ENCODE data around the gene SORT1. TPM values are rescaled to one million over a fixed set of nuclear protein-coding genes. Genes with fewer than 3 reads are reported as not detected.

The SORT1 gene
- total and polyA plus RNA-seq, 2 of the 13 experiments (the other 11 are each of a cell fraction or from before 2014, with no cell fraction given) = 32.4 to 93.0 TPM

DNA sequence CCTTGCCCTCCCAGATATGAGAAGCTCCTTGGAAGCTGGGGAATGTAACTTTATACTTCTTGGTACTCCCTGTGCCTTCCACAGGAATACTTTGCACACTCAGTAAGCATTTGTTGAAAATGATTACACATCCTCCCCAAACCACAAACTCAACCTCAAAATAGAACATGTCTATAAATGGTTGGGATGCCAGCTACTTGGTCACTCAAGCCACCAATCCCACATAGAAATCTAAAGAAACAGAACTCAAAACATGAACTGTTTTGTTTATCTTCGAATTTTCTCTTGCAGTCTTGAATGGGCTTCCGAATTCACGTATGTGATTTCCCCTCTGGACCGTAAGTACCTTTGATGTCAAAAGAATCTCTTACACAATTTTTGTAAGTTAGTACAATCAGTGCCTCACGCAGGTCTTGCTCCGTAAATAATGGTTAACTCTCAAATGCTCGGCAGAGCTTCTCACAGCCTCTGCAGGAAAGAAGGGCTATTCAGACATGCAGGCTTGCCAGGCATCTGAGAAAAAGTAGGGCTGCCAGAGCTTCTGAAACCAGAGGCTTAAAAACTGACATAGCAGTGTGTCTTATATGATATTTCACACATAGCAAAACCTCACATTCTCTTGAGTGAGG lies 26.9 kb downstream of the SORT1 start (continued):
- TF ChIP-seq, protein P1, sequence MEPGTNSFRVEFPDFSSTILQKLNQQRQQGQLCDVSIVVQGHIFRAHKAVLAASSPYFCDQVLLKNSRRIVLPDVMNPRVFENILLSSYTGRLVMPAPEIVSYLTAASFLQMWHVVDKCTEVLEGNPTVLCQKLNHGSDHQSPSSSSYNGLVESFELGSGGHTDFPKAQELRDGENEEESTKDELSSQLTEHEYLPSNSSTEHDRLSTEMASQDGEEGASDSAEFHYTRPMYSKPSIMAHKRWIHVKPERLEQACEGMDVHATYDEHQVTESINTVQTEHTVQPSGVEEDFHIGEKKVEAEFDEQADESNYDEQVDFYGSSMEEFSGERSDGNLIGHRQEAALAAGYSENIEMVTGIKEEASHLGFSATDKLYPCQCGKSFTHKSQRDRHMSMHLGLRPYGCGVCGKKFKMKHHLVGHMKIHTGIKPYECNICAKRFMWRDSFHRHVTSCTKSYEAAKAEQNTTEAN (CRISPR knock-in tag; conservative IDR thresholded peaks at IDR 0.05) = peak; percentile 92
- peak; percentile 68 for TF ChIP-seq NCOA2 (CRISPR knock-in tag; IDR thresholded peaks at IDR 0.05)
- peak; percentile 18; the same call in 1 of the 2 replicates for TF ChIP-seq SAP130 (CRISPR knock-in tag; IDR thresholded peaks at IDR 0.05; ENCODE audit: low read depth)
- peak; percentile 24; the same call in 1 of the 2 replicates for TF ChIP-seq RXRB (CRISPR knock-in tag; IDR thresholded peaks at IDR 0.05; ENCODE audit: borderline replicate concordance)
- no peak for TF ChIP-seq SOX13 (IDR thresholded peaks at IDR 0.05)
- peak in 1 of 2 experiments; percentile 72; a peak in 2 of 4 replicates for TF ChIP-seq SOX13 (CRISPR knock-in tag; conservative IDR thresholded peaks at IDR 0.05 in 1 of 2, IDR thresholded peaks at IDR 0.05 in 1 of 2)
- TF ChIP-seq KDM4B (CRISPR knock-in tag; IDR thresholded peaks at IDR 0.05) = 0 out of 2 replicates have a peak, but pooled peaks have one; percentile 63
- TF ChIP-seq ZNF780A (CRISPR knock-in tag; IDR thresholded peaks at IDR 0.05) = no peak
- TF ChIP-seq, protein P2, sequence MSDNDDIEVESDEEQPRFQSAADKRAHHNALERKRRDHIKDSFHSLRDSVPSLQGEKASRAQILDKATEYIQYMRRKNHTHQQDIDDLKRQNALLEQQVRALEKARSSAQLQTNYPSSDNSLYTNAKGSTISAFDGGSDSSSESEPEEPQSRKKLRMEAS (IDR thresholded peaks at IDR 0.05) = 0 out of 2 replicates have a peak, but pooled peaks have one; percentile 19
- peak; percentile 35; the same call in 1 of the 2 replicates for TF ChIP-seq HOXA3 (CRISPR knock-in tag; IDR thresholded peaks at IDR 0.05)
- TF ChIP-seq, protein P3, sequence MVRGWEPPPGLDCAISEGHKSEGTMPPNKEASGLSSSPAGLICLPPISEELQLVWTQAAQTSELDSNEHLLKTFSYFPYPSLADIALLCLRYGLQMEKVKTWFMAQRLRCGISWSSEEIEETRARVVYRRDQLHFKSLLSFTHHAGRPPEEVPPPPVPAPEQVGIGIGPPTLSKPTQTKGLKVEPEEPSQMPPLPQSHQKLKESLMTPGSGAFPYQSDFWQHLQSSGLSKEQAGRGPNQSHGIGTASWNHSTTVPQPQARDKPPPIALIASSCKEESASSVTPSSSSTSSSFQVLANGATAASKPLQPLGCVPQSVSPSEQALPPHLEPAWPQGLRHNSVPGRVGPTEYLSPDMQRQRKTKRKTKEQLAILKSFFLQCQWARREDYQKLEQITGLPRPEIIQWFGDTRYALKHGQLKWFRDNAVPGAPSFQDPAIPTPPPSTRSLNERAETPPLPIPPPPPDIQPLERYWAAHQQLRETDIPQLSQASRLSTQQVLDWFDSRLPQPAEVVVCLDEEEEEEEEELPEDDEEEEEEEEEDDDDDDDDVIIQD (CRISPR knock-in tag; IDR thresholded peaks at IDR 0.05; ENCODE audit: low read depth) = peak; percentile 41; the same call in 1 of the 2 replicates
- no peak for TF ChIP-seq ZNF580 (CRISPR knock-in tag; IDR thresholded peaks at IDR 0.05; ENCODE audit: borderline replicate concordance, low read depth)
- 0 out of 2 replicates have a peak, but pooled peaks have one; percentile 26 for TF ChIP-seq KDM6A (CRISPR knock-in tag; IDR thresholded peaks at IDR 0.05; ENCODE audit: low read depth)
- TF ChIP-seq, protein P4, sequence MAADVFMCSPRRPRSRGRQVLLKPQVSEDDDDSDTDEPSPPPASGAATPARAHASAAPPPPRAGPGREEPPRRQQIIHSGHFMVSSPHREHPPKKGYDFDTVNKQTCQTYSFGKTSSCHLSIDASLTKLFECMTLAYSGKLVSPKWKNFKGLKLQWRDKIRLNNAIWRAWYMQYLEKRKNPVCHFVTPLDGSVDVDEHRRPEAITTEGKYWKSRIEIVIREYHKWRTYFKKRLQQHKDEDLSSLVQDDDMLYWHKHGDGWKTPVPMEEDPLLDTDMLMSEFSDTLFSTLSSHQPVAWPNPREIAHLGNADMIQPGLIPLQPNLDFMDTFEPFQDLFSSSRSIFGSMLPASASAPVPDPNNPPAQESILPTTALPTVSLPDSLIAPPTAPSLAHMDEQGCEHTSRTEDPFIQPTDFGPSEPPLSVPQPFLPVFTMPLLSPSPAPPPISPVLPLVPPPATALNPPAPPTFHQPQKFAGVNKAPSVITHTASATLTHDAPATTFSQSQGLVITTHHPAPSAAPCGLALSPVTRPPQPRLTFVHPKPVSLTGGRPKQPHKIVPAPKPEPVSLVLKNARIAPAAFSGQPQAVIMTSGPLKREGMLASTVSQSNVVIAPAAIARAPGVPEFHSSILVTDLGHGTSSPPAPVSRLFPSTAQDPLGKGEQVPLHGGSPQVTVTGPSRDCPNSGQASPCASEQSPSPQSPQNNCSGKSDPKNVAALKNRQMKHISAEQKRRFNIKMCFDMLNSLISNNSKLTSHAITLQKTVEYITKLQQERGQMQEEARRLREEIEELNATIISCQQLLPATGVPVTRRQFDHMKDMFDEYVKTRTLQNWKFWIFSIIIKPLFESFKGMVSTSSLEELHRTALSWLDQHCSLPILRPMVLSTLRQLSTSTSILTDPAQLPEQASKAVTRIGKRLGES (CRISPR knock-in tag; IDR thresholded peaks at IDR 0.05; ENCODE audit: borderline replicate concordance) = no peak
- 0 out of 2 replicates have a peak, but pooled peaks have one; percentile 36 for TF ChIP-seq RCOR2 (CRISPR knock-in tag; IDR thresholded peaks at IDR 0.05)
- no peak for TF ChIP-seq RNF2 (conservative IDR thresholded peaks at IDR 0.05; ENCODE audit: low read depth)
- peak; percentile 48; the same call in 1 of the 2 replicates for TF ChIP-seq CREM (IDR thresholded peaks at IDR 0.05)
- no peak for TF ChIP-seq CREM (CRISPR knock-in tag; IDR thresholded peaks at IDR 0.05)
- no peak for TF ChIP-seq ZNF577 (CRISPR knock-in tag; IDR thresholded peaks at IDR 0.05; ENCODE audit: borderline replicate concordance, low read depth)
- 0 out of 2 replicates have a peak, but pooled peaks have one; percentile 16 for TF ChIP-seq ZNF331 (CRISPR knock-in tag; IDR thresholded peaks at IDR 0.05)
- no peak for TF ChIP-seq MAF1 (CRISPR knock-in tag; IDR thresholded peaks at IDR 0.05; ENCODE audit: borderline replicate concordance)
- TF ChIP-seq MEF2D (CRISPR knock-in tag; IDR thresholded peaks at IDR 0.05) = peak; percentile 73; the same call in 1 of the 2 replicates
- TF ChIP-seq, protein P5, sequence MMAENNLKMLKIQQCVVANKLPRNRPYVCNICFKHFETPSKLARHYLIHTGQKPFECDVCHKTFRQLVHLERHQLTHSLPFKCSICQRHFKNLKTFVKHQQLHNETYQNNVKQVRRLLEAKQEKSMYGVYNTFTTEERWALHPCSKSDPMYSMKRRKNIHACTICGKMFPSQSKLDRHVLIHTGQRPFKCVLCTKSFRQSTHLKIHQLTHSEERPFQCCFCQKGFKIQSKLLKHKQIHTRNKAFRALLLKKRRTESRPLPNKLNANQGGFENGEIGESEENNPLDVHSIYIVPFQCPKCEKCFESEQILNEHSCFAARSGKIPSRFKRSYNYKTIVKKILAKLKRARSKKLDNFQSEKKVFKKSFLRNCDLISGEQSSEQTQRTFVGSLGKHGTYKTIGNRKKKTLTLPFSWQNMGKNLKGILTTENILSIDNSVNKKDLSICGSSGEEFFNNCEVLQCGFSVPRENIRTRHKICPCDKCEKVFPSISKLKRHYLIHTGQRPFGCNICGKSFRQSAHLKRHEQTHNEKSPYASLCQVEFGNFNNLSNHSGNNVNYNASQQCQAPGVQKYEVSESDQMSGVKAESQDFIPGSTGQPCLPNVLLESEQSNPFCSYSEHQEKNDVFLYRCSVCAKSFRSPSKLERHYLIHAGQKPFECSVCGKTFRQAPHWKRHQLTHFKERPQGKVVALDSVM (CRISPR knock-in tag; IDR thresholded peaks at IDR 0.05) = 0 out of 2 replicates have a peak, but pooled peaks have one; percentile 10
